Measurements from ENCODE around the gene CPLX3. TPM values are rescaled to one million over a fixed set of nuclear protein-coding genes. Genes with fewer than 3 reads are reported as not detected.

Gene CPLX3
- total RNA-seq, result not detected

GRCh38 chr15:74826364-74826819, at the start of gene CPLX3:
Gene CPLX3, plus strand, starts transcription at chr15:74826627. Its CDS starts 77 bp downstream, at chr15:74826704.

GRCh38 chr15:74781431-74782258, 44.8 kb upstream of the CPLX3 start, which contains the start of gene CSK:
Gene CSK, plus strand, starts transcription at chr15:74782080. Its CDS starts 16,218 bp downstream, at chr15:74798298.

GRCh38 chr15:74812533-74812932, 13.9 kb upstream of the CPLX3 start, which contains the start of gene LMAN1L:
Gene LMAN1L, plus strand, starts transcription at chr15:74812835. Its CDS starts 20 bp downstream, at chr15:74812855.

GRCh38 chr15:74842581-74843444, 16.4 kb downstream of the CPLX3 start, which contains the start of gene ULK3:
Gene ULK3, minus strand, starts transcription at chr15:74843156. Its CDS starts 51 bp downstream, at chr15:74843105.

GRCh38 chr15:74873036-74873755, 46.8 kb downstream of the CPLX3 start, which contains the start of gene SCAMP2:
Gene SCAMP2, minus strand, starts transcription at chr15:74873365. Its CDS starts 110 bp downstream, at chr15:74873255.

Small RNAs within 50 kb of the gene (small RNA-seq; reads per million reads assigned to genes)
- gene CPLX3 (0 reads per million in 2 donors), gene MIR4513 (0 reads per million in 2 donors), gene MIR6882 (4.0 to 4.2 reads per million in 2 donors)

Other genes starting within 250 kb of the CPLX3 start
- 10 to 100 TPM; 39.6 to 49.3 TPM for gene CLK3, start 210.8 kb upstream of the CPLX3 start, total RNA-seq
- gene EDC3, start 130.6 kb upstream of the CPLX3 start, total RNA-seq, result 10 to 100 TPM in 1 of 2 donors, 1 to 10 TPM in 1; 4.8 to 14.7 TPM
- 1 to 10 TPM; 1.3 to 8.6 TPM for gene CYP1A1, start 101.1 kb upstream of the CPLX3 start, total RNA-seq
- gene CYP1A2, start 77.8 kb upstream of the CPLX3 start, total RNA-seq, result under 1 TPM in 1 of 2 donors, not detected in 1; under 0.01 TPM
- gene CSK, start 44.5 kb upstream of the CPLX3 start, total RNA-seq, result 10 to 100 TPM; 32.0 to 84.6 TPM
- gene LMAN1L, start 13.8 kb upstream of the CPLX3 start, total RNA-seq, result under 1 TPM in 1 of 2 donors, not detected in 1; under 0.01 TPM
- gene ULK3, start 16.5 kb downstream of the CPLX3 start, total RNA-seq, result 10 to 100 TPM; 38.0 to 44.0 TPM
- gene SCAMP2, start 46.7 kb downstream of the CPLX3 start, total RNA-seq, result 10 to 100 TPM; 28.3 to 33.4 TPM
- 10 to 100 TPM; 43.4 to 43.6 TPM for gene MPI, start 63.4 kb downstream of the CPLX3 start, total RNA-seq
- gene FAM219B, start 80.2 kb downstream of the CPLX3 start, total RNA-seq, result 10 to 100 TPM; 31.6 to 43.0 TPM
- gene COX5A, start 111.4 kb downstream of the CPLX3 start, total RNA-seq, result 10 to 100 TPM; 59.5 to 71.3 TPM
- 10 to 100 TPM; 29.6 to 67.3 TPM for gene RPP25, start 130.1 kb downstream of the CPLX3 start, total RNA-seq
- gene SCAMP5, start 168.9 kb downstream of the CPLX3 start, total RNA-seq, result 10 to 100 TPM in 1 of 2 donors, 1 to 10 TPM in 1; 10.0 to 10.3 TPM
- gene PPCDC, start 197.0 kb downstream of the CPLX3 start, total RNA-seq, result 10 to 100 TPM; 14.8 to 19.6 TPM

Measured in melanocyte of skin (primary cell).